ENCODE measurements around the gene KATNAL1. TPM values are rescaled to one million over a fixed set of nuclear protein-coding genes. Genes with fewer than 3 reads are reported as not detected.

KATNAL1 gene
- polyA plus RNA-seq, 2 donors = 0.92 to 1.3 TPM

DNA sequence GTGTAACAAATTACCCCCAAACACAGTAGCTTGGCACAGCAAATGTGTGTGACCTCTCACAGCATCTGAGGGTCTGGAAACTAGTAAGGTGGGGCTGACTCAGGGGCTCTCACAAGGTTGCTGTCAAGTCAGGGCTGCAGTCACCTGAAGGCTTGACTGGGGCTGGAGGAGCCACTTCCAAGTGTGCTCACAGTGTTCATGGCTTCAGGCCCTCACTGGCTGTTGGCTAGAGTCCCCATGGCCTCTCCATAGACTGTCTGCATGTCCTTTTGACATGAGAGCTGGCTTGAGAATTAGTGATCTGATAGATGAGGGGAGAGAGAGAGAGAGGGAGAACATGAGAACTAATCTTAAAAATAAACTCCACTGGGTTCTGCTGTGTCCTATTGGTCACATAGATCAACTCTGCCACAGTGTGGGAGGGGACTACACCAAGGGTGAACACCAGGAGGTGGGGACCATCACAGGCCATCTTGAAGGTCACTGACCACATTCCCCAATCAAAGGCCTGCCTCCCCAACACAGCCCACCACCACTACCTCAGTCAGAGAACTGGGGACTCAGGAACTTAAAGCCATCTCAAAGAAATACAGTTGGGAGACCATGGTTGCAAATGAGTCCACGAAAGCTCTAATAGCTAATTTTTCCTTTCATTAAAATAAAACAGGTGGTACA, 38.2 kb upstream of the KATNAL1 start:
- no peaks in the 10 kb centered on the region for H3K27me3 ChIP-seq (ENCODE audit: control insufficient read depth in 1 of 2, insufficient read depth in 2 of 2, low read length in 2 of 2)
- 97 to 100% methylated on average over 1 of the region's 1 CpG for WGBS, 2 donors
- peak overlapping the region; percentile 0 to 21 for H3K27ac ChIP-seq (ENCODE audit: low read depth in 2 of 2, low read length in 1 of 2)
- no peaks in the 10 kb centered on the region for H3K4me1 ChIP-seq (ENCODE audit: control insufficient read depth in 2 of 2, insufficient read depth in 2 of 2, low read length in 1 of 2)
- H3K9me3 ChIP-seq (ENCODE audit: control insufficient read depth in 2 of 2, insufficient read depth in 1 of 2, low read depth in 1 of 2, low read length in 1 of 2) = peaks cover 0 to 2% of the 10 kb centered on the region in 2 donors
- no peak overlapping the region for H3K4me3 ChIP-seq (ENCODE audit: low read depth in 1 of 2, low read length in 2 of 2)
- no peaks in the 10 kb centered on the region for H3K36me3 ChIP-seq (ENCODE audit: control insufficient read depth in 2 of 2, insufficient read depth in 2 of 2, low read length in 1 of 2)

DNA sequence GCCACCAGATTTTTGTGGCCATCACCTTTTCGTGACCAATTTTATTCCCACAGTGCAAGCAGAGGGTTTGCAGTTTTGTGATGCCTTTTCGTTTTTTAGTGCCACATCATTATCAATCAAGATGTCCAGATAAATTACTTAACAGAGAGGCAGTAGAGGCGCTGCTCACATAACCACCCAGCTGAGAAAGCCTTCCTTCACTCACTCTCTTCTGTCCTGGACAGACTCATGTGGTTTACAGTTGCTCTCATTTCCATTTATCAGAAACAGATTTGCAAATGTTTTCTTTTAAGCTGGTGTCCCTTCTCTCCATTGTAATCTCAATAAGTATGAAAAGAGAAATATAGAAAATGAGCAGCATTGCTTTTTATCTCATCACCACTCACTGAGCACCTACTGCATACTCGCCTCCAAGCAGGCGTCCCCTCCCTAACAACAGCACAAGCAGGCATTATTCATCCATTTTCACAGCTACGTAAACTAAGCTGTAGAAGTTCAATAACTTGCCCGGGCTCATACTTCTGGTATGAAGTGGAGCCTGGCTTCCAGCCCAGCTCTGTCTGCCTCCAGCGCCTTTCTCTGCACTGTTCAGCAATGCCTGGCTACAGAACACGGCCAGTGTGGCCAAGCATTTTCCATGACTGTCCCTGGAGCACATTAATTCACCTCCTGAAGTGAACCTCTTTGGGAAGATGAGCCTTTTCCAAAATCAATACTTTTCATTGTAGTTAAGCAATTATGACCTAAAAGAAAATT, 34.6 kb upstream of the KATNAL1 start:
- Histone ChIP-seq H3K9me3 (ENCODE audit: control insufficient read depth in 2 of 2, insufficient read depth in 1 of 2, low read depth in 1 of 2, low read length in 1 of 2) (peaks cover 0 to 2% of the 10 kb centered on the region in 2 donors), H3K27ac (ENCODE audit: low read depth in 2 of 2, low read length in 1 of 2) (peak overlapping the region; percentile 62 to 85), H3K27me3 (ENCODE audit: control insufficient read depth in 1 of 2, insufficient read depth in 2 of 2, low read length in 2 of 2) (no peaks in the 10 kb centered on the region), H3K4me1 (ENCODE audit: control insufficient read depth in 2 of 2, insufficient read depth in 2 of 2, low read length in 1 of 2) (peaks cover 0 to 6% of the 10 kb centered on the region in 2 donors), H3K4me3 (ENCODE audit: low read depth in 1 of 2, low read length in 2 of 2) (no peak overlapping the region), H3K36me3 (ENCODE audit: control insufficient read depth in 2 of 2, insufficient read depth in 2 of 2, low read length in 1 of 2) (no peaks in the 10 kb centered on the region)
- WGBS, 2 donors = 32 to 33% methylated on average over 9 of the region's 9 CpGs

DNA sequence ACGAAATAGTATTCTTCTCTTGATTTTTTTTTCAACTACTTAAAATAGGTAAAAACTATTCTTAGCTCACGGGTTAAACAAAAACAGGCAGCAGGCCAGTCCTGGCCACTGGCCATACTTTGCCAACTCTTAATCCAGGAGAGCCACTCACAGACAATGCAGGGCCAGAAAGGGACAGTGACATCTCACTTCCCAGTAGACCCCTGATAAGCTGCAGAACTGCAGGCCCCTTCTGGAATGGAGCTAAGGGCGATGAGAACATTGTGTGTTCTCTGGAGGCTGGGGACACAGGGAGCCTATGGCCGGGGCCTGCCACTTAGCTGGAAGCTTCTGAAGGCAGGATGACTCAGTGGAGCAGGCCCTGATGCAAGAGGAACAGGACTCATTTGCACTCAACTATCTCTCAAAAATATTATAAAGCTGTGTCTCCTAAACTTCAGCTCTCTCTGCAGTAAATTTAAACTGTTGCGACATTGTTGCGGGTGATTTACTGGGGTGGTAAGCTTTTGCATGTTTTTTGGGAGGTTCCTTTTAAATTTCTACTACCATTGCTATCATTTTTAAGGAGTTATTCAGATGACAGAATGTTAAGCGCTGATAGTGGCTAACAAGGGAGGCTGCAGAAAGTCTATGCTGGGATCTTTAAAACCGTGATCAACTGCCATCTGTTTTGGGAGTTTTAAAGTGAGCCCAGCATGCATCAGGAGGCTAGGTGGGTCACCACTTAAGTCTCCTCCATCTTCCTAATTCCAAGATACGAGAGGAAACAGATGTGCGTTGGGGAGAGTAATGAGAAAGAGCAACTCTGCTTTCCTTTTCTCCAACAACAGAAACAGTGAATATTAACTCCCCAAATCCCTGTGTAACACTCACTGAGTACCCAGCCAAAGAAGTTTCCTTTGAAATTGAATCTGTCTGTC, 33.2 kb upstream of the KATNAL1 start:
- H3K27me3 ChIP-seq (ENCODE audit: control insufficient read depth in 1 of 2, insufficient read depth in 2 of 2, low read length in 2 of 2) = no peaks in the 10 kb centered on the region
- peaks cover 0 to 6% of the 10 kb centered on the region in 2 donors for H3K4me1 ChIP-seq (ENCODE audit: control insufficient read depth in 2 of 2, insufficient read depth in 2 of 2, low read length in 1 of 2)
- H3K27ac ChIP-seq (ENCODE audit: low read depth in 2 of 2, low read length in 1 of 2) = peak overlapping the region; percentile 55 to 80
- WGBS, 2 donors = 51 to 54% methylated on average over 10 of the region's 10 CpGs
- H3K4me3 ChIP-seq (ENCODE audit: low read depth in 1 of 2, low read length in 2 of 2) = no peak overlapping the region
- no peaks in the 10 kb centered on the region for H3K9me3 ChIP-seq (ENCODE audit: control insufficient read depth in 2 of 2, insufficient read depth in 1 of 2, low read depth in 1 of 2, low read length in 1 of 2)
- no peaks in the 10 kb centered on the region for H3K36me3 ChIP-seq (ENCODE audit: control insufficient read depth in 2 of 2, insufficient read depth in 2 of 2, low read length in 1 of 2)

DNA sequence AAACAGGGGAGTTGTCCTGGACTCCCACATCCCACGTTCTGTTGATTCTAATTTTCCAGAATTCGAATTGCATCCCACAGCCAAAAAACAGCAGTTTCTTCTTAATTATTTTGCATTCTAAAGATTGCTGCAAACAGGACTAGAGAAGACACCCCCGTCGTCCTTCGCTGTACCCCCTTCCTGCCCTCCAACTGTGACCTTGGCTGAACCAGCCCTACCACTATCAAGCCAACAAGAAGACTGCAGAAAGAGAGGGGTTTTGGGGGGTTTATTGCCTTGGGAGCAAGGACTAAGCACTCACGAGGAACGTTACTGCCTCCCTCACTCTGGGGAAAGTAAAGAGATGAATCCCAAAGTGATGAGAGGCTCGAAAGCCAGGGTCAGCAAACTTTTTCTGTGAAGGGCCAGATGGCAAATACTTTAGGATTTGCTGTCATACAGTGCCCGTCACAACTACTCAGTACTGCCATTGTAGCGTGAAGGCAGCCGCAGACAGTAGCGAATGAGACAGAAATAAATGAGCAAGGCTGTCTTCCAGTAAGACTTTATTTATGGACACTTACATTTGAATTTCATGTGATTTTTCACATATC, 32.5 kb upstream of the KATNAL1 start:
- WGBS, 2 donors = 72 to 73% methylated on average over 12 of the region's 12 CpGs
- H3K27ac ChIP-seq (ENCODE audit: low read depth in 2 of 2, low read length in 1 of 2) = peak overlapping the region in 1 of 2 donors; percentile 67

DNA sequence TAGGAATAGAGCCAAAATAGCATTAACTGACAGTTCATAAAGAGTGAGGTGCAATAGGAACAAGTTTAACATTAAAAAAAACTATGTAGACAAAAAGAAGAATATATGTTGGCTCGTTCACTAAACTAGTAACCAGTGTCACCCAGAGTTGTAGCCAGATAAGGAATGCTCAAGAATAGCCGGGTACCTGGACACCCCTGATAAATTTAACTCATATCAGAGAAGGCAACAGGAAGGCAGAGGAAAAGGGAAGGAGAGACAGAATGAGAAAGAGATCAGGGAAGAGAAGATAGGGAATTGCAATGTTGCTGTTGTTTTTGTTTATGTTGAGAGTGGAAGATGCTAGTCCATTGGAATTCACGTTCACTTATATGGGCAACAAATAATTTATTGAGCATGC, 31.6 kb upstream of the KATNAL1 start:
- Histone ChIP-seq H3K9me3 (ENCODE audit: control insufficient read depth in 2 of 2, insufficient read depth in 1 of 2, low read depth in 1 of 2, low read length in 1 of 2) (no peaks in the 10 kb centered on the region), H3K4me1 (ENCODE audit: control insufficient read depth in 2 of 2, insufficient read depth in 2 of 2, low read length in 1 of 2) (peaks cover 0 to 6% of the 10 kb centered on the region in 2 donors), H3K27me3 (ENCODE audit: control insufficient read depth in 1 of 2, insufficient read depth in 2 of 2, low read length in 2 of 2) (no peaks in the 10 kb centered on the region), H3K27ac (ENCODE audit: low read depth in 2 of 2, low read length in 1 of 2) (no peak overlapping the region), H3K36me3 (ENCODE audit: control insufficient read depth in 2 of 2, insufficient read depth in 2 of 2, low read length in 1 of 2) (no peaks in the 10 kb centered on the region), H3K4me3 (ENCODE audit: low read depth in 1 of 2, low read length in 2 of 2) (no peak overlapping the region)
- 89 to 93% methylated on average over 3 of the region's 3 CpGs for WGBS, 2 donors

More for the DNA sequence above, 32.5 kb upstream of the KATNAL1 start:
- no peak overlapping the region for H3K4me3 ChIP-seq (ENCODE audit: low read depth in 1 of 2, low read length in 2 of 2)
- no peaks in the 10 kb centered on the region for H3K36me3 ChIP-seq (ENCODE audit: control insufficient read depth in 2 of 2, insufficient read depth in 2 of 2, low read length in 1 of 2)
- peaks cover 0 to 6% of the 10 kb centered on the region in 2 donors for H3K4me1 ChIP-seq (ENCODE audit: control insufficient read depth in 2 of 2, insufficient read depth in 2 of 2, low read length in 1 of 2)
- no peaks in the 10 kb centered on the region for H3K27me3 ChIP-seq (ENCODE audit: control insufficient read depth in 1 of 2, insufficient read depth in 2 of 2, low read length in 2 of 2)
- H3K9me3 ChIP-seq (ENCODE audit: control insufficient read depth in 2 of 2, insufficient read depth in 1 of 2, low read depth in 1 of 2, low read length in 1 of 2) = no peaks in the 10 kb centered on the region

DNA sequence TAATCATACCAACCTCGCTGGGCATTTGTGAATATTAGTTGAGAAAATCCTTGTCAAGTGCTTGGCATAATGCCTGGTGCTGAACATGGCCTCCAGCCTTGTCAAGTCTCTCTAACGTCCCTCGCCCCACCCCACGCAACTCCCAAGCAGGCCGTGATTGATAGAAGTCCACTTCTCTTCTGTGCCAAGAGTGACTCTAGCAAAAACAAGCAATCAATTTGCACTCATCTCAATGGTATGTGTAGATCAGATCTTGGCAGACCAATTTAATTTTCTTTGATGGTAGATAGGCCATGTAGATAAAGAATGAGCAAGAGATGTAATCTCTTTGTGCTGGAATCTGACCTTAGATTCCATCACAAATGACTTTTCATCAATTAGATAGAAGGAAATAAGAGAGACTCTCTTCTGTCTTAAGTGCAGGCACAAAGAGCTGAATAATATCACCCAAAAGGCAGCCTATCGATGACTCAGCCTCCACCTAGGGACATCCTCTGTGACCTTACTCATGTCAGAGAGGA, 31.0 kb upstream of the KATNAL1 start:
- Histone ChIP-seq H3K4me1 (ENCODE audit: control insufficient read depth in 2 of 2, insufficient read depth in 2 of 2, low read length in 1 of 2) (peaks cover 0 to 6% of the 10 kb centered on the region in 2 donors), H3K27me3 (ENCODE audit: control insufficient read depth in 1 of 2, insufficient read depth in 2 of 2, low read length in 2 of 2) (no peaks in the 10 kb centered on the region), H3K36me3 (ENCODE audit: control insufficient read depth in 2 of 2, insufficient read depth in 2 of 2, low read length in 1 of 2) (no peaks in the 10 kb centered on the region), H3K27ac (ENCODE audit: low read depth in 2 of 2, low read length in 1 of 2) (no peak overlapping the region), H3K9me3 (ENCODE audit: control insufficient read depth in 2 of 2, insufficient read depth in 1 of 2, low read depth in 1 of 2, low read length in 1 of 2) (no peaks in the 10 kb centered on the region), H3K4me3 (ENCODE audit: low read depth in 1 of 2, low read length in 2 of 2) (no peak overlapping the region)
- WGBS, 2 donors = 64 to 78% methylated on average over 6 of the region's 6 CpGs

DNA sequence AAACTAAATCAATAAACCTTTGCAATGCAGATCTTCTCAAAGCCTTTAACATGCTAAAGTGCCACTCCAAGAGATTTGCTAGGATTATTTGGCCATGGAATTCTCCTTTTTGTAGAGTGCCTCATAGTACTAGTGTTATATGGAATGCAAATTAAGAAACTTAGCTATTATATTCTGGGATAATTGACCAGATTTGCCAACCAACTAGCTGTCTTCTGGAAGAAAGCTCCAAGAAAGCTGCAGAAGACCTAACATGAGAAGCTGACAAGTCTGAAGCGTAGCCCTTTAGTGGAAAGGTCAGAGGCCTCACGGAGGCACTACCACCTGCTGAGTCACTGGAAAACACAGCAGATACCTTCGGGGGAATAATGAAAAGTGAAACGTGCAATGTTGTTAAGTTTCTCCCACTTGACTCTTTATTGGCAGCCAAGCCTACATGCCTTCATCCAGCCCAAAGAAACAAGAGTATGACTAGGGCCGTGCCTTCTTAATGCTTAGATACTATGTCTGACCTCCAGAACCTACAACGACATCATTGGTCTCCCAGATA, 29.8 kb upstream of the KATNAL1 start:
- Histone ChIP-seq H3K4me3 (ENCODE audit: low read depth in 1 of 2, low read length in 2 of 2) (no peak overlapping the region), H3K36me3 (ENCODE audit: control insufficient read depth in 2 of 2, insufficient read depth in 2 of 2, low read length in 1 of 2) (no peaks in the 10 kb centered on the region), H3K27ac (ENCODE audit: low read depth in 2 of 2, low read length in 1 of 2) (no peak overlapping the region), H3K27me3 (ENCODE audit: control insufficient read depth in 1 of 2, insufficient read depth in 2 of 2, low read length in 2 of 2) (no peaks in the 10 kb centered on the region), H3K9me3 (ENCODE audit: control insufficient read depth in 2 of 2, insufficient read depth in 1 of 2, low read depth in 1 of 2, low read length in 1 of 2) (no peaks in the 10 kb centered on the region), H3K4me1 (ENCODE audit: control insufficient read depth in 2 of 2, insufficient read depth in 2 of 2, low read length in 1 of 2) (peaks cover 0 to 6% of the 10 kb centered on the region in 2 donors)
- WGBS, 2 donors = 78 to 79% methylated on average over 6 of the region's 6 CpGs

DNA sequence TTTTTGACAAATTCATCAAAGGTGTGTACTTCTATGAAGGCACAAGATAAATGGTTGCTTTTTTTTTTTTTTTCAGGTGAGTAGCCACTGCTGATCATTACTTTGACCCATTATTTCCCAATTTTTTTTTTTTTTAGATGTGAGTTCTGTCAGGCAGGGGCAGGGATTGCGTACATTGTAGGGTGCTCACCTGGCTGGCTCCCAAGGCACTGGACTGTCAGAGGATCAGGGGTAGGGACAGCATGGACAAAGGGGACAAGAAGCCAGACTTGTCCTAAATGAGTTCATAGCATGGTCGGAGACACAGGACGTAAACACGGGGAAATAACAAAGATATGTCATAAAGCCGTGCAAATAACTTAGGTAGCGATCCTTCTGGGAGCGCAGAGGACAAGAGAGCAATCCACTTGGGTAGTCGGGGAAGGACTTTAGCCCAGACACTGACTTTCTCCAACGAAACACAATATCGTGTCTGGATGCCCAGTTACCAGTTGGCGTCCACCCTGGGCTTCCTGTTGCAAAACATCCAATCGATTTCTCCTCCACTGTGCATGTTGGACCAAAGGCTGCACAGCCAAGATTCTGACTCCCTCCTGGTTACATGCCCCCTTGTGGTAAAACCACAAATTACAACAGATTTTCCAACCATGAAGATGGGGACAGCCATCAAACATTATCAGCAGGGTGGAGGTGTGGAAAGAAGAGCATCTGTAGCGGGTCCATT, 27.5 kb upstream of the KATNAL1 start:
- Histone ChIP-seq H3K4me3 (ENCODE audit: low read depth in 1 of 2, low read length in 2 of 2) (no peak overlapping the region), H3K27me3 (ENCODE audit: control insufficient read depth in 1 of 2, insufficient read depth in 2 of 2, low read length in 2 of 2) (no peaks in the 10 kb centered on the region), H3K36me3 (ENCODE audit: control insufficient read depth in 2 of 2, insufficient read depth in 2 of 2, low read length in 1 of 2) (no peaks in the 10 kb centered on the region), H3K9me3 (ENCODE audit: control insufficient read depth in 2 of 2, insufficient read depth in 1 of 2, low read depth in 1 of 2, low read length in 1 of 2) (no peaks in the 10 kb centered on the region), H3K27ac (ENCODE audit: low read depth in 2 of 2, low read length in 1 of 2) (no peak overlapping the region), H3K4me1 (ENCODE audit: control insufficient read depth in 2 of 2, insufficient read depth in 2 of 2, low read length in 1 of 2) (peaks cover 0 to 2% of the 10 kb centered on the region in 2 donors)
- 84 to 92% methylated on average over 13 of the region's 13 CpGs for WGBS, 2 donors

Measured in esophagus (tissue), 2 donors.